K562 (cell line): ENCODE measurements around the gene C6orf89. TPM values are rescaled to one million over a fixed set of nuclear protein-coding genes. Genes with fewer than 3 reads are reported as not detected.

Experiments
- BRD4 ChIP-seq: fragments of 200-600 bp; sonication (generic); IDR thresholded peaks from 2 replicates; pipeline ENCODE4 v1.6.1; 2017; ENCODE audit warnings: inconsistent platforms
- DMBX1 ChIP-seq: fragments of 250-450 bp; sonication (Bioruptor Pico); IDR thresholded peaks from 2 replicates; pipeline ENCODE4 v1.8.0; 2022; ENCODE audit warnings: inconsistent platforms, mild to moderate bottlenecking, moderate library complexity, borderline replicate concordance
- EP400 ChIP-seq: fragments of 450-650 bp; IDR thresholded peaks from 2 replicates; pipeline ENCODE4 v1.6.1; 2017; ENCODE audit warnings: antibody characterized with exemption, mild to moderate bottlenecking, moderate library complexity
- KDM2B ChIP-seq: fragments of 250-450 bp; sonication (Bioruptor Pico); IDR thresholded peaks from 2 replicates; pipeline ENCODE4 v1.8.0; 2021; ENCODE audit warnings: mild to moderate bottlenecking, moderate library complexity
- KLF1 ChIP-seq: fragments of 450-650 bp; IDR thresholded peaks from 2 replicates; pipeline ENCODE4 v1.6.1; 2016; ENCODE audit warnings: missing genetic modification characterization, missing compliant biosample characterization
- PPARD ChIP-seq: fragments of 250-450 bp; sonication (Bioruptor Pico); IDR thresholded peaks from 2 replicates; pipeline ENCODE4 v1.8.0; 2022; ENCODE audit warnings: inconsistent platforms, mild to moderate bottlenecking, moderate library complexity
- SMAD2 ChIP-seq: fragments of 150-350 bp; IDR thresholded peaks from 2 replicates; pipeline ENCODE4 v1.6.1; 2014; ENCODE audit warnings: low read depth, mild to moderate bottlenecking, low read length
- TAF1 ChIP-seq: IDR thresholded peaks from 2 replicates; pipeline ENCODE4 v1.6.1; 2011; ENCODE audit warnings: mild to moderate bottlenecking, low read length, moderate library complexity; ENCODE audit not compliant: insufficient read depth, control insufficient read depth, severe bottlenecking; ENCODE audit errors: extremely low read depth
- TAF7 ChIP-seq: fragments of 450-650 bp; IDR thresholded peaks from 2 replicates; pipeline ENCODE4 v1.6.1; 2016; ENCODE audit warnings: missing genetic modification characterization, missing compliant biosample characterization
- ZBTB40 ChIP-seq, 2 experiments: fragments of 450-650 bp in 1 of 2; sonication (generic) in 1 of 2; formaldehyde crosslinking in 1 of 2; IDR thresholded peaks; 2 replicates each; pipeline versions ENCODE4 v1.7.1 to v1.9.0; 2016 to 2022; ENCODE audit warnings: inconsistent platforms in 1 of 2, mild to moderate bottlenecking in 1 of 2, missing genetic modification reagents in 1 of 2
- ZNF165 ChIP-seq: fragments of 250-450 bp; sonication (Bioruptor Pico); IDR thresholded peaks from 2 replicates; pipeline ENCODE4 v1.4.0; 2020; ENCODE audit warnings: borderline replicate concordance
- ZNF717 ChIP-seq: fragments of 250-450 bp; sonication (Bioruptor Pico); IDR thresholded peaks from 2 replicates; pipeline ENCODE4 v1.5.0; 2021
- ZNF764 ChIP-seq: fragments of 250-450 bp; sonication (Bioruptor Pico); IDR thresholded peaks from 2 replicates; pipeline ENCODE4 v1.4.0; 2020; ENCODE audit warnings: low read depth, mild to moderate bottlenecking, moderate library complexity
- polyA plus RNA-seq, 8 experiments: library from polyadenylated mRNA; depleted of rRNA in 4 of 8; stranded (reverse) in 5 of 8; unstranded in 3 of 8; fragments of >200 nt; fragmentation: Nextera tagmentation in 2 of 8; fragmentation: Illumina TruSeq in 1 of 8; extraction: Ambion mirVana in 2 of 8; extraction: Trizol in 1 of 8; gene quantifications; 2 replicates each; pipeline versions ENCODE4 v1.2.1 to v1.2.3, GENCODE V29; 2011 to 2014; ENCODE audit warnings: inconsistent platforms in 1 of 8, missing spikeins in 1 of 8
- total RNA-seq, 7 experiments: library from RNA; depleted of rRNA in 6 of 7; stranded (reverse); fragments of >200 nt in 6 of 7; fragmentation: Illumina TruSeq in 2 of 7; extraction: Trizol in 2 of 7; gene quantifications; 2 replicates each; pipeline versions ENCODE4 v1.2.1 to v1.2.3, GENCODE V29; 2011 to 2021; ENCODE audit warnings: low replicate concordance in 1 of 7
- TF ChIP-seq, protein P1 (sequence below): IDR thresholded peaks from 2 replicates; pipeline ENCODE4 v1.6.1; 2012; ENCODE audit warnings: low read depth, low read length, improper control_type of control experiment, borderline replicate concordance
- TF ChIP-seq, protein P2 (sequence below): fragments of 250-450 bp; sonication (Bioruptor Pico); IDR thresholded peaks from 2 replicates; pipeline ENCODE4 v1.8.0; 2021; ENCODE audit warnings: moderate library complexity, mild to moderate bottlenecking, inconsistent platforms

The C6orf89 gene
- total and polyA plus RNA-seq, 9 of the 15 experiments (the other 6 are each of a cell fraction or from before 2014, with no cell fraction given): 35.2 to 111 (median 58.5) TPM

DNA sequence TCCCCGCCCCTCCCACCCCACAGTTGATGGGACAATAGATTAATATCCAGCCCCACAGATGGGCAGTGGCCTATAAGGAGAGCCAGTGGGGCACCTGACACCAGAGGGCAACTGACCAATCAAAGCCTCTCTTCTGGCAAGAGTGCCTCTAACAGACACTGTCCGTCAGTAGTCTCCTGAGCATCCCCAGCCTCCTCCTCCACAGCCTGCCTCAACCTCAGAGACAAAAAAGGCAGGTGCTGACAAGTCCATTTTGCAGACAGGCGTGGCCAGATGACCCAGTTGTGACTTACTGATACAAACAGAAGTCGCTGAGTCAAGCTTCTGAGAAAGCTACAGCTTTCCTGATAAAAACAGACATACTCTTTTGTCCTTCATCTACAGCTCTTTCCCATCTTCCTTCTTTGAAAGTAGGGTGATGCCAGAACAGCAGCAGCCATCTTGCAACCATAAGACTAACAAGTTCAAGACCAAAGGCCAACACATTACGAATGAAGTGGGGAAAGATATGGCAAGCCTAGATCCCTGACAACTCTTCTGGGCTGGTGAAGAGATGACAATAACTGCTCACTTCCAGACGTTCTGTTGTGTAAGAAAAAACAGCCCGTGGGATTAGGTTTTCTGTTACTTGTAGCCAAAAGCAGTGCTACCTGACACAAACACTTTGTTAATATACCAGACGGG, 23.4 kb upstream of the C6orf89 start (continued):
- peak; percentile 74; the same call in 1 of the 2 replicates for TF ChIP-seq KLF1
- TF ChIP-seq ZBTB40 (IDR thresholded peaks at IDR 0.05): peak; percentile 52; the same call in 1 of the 2 replicates
- no peak for TF ChIP-seq ZBTB40 (CRISPR knock-in tag; IDR thresholded peaks at IDR 0.05)
- TF ChIP-seq TAF1: peak; percentile 43
- TF ChIP-seq, protein P1, sequence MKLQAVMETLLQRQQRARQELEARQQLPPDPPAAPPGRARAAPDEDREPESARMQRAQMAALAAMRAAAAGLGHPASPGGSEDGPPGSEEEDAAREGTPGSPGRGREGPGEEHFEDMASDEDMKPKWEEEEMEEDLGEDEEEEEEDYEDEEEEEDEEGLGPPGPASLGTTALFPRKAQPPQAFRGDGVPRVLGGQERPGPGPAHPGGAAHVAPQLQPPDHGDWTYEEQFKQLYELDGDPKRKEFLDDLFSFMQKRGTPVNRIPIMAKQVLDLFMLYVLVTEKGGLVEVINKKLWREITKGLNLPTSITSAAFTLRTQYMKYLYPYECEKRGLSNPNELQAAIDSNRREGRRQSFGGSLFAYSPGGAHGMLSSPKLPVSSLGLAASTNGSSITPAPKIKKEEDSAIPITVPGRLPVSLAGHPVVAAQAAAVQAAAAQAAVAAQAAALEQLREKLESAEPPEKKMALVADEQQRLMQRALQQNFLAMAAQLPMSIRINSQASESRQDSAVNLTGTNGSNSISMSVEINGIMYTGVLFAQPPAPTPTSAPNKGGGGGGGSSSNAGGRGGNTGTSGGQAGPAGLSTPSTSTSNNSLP: peak; percentile 52; the same call in 1 of the 2 replicates
- TF ChIP-seq PPARD: no peak
- no peak for TF ChIP-seq TAF7 (tag)
- 0 out of 2 replicates have a peak, but pooled peaks have one; percentile 74 for TF ChIP-seq BRD4
- TF ChIP-seq ZNF165 (CRISPR knock-in tag): no peak
- no peak for TF ChIP-seq SMAD2
- TF ChIP-seq ZNF764 (CRISPR knock-in tag): no peak
- peak; percentile 79 for TF ChIP-seq EP400
- TF ChIP-seq, protein P2, sequence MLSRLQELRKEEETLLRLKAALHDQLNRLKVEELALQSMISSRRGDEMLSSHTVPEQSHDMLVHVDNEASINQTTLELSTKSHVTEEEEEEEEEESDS (CRISPR knock-in tag): no peak
- TF ChIP-seq ZNF717 (CRISPR knock-in tag): 0 out of 2 replicates have a peak, but pooled peaks have one; percentile 39
- no peak for TF ChIP-seq KDM2B (CRISPR knock-in tag)
- peak; percentile 85 for TF ChIP-seq DMBX1 (CRISPR knock-in tag)
